Caco-2 (cell line): ENCODE results near the gene WDR48. TPM values are rescaled to one million over a fixed set of nuclear protein-coding genes. Genes with fewer than 3 reads are reported as not detected.

Experiments used
- BruUV-seq: library from RNA; stranded (reverse); fragments of 400-500 nt; replicated peaks from 2 replicates; lab custom pipeline; 2021; lab: Mats Ljungman, UMichigan
- CTCF ChIA-PET: fragments of 300-600 bp; sonication (Branson Sonifier 250); formaldehyde crosslinking; loops from one replicate; lab custom pipeline; 2022; ENCODE audit warnings: antibody characterized with exemption; lab: Charles Lee
- POLR2A ChIA-PET: fragments of 300-600 bp; sonication (Branson Sonifier 250); formaldehyde crosslinking; loops from one replicate; lab custom pipeline; 2022; ENCODE audit warnings: antibody characterized with exemption; lab: Charles Lee
- DNase-seq, 2 experiments: peaks; one replicate each; pipeline versions ENCODE4 v3.0.0 to v3.0.0-alpha.2; 2020 to 2022
- H3K27me3 ChIP-seq: replicated peaks from 2 replicates; pipeline ENCODE4 v1.6.0; 2011; ENCODE audit warnings: low read length; ENCODE audit not compliant: control insufficient read depth, insufficient read depth
- H3K36me3 ChIP-seq: 2 replicates; pipeline ENCODE4 v1.5.1; 2011; ENCODE audit warnings: low read length; ENCODE audit not compliant: control insufficient read depth, insufficient read depth
- H3K4me1 ChIP-seq: fragments of 250-450 bp; sonication (Bioruptor Pico); 2 replicates; pipeline ENCODE4 v1.5.1; 2020; ENCODE audit warnings: mild to moderate bottlenecking
- H3K4me3 ChIP-seq: 2 replicates; pipeline ENCODE4 v1.5.1; 2011; ENCODE audit warnings: low read depth, mild to moderate bottlenecking, control low read depth, low read length
- H3K9me3 ChIP-seq: fragments of 250-450 bp; sonication (Bioruptor Pico); 2 replicates; pipeline ENCODE4 v1.5.1; 2020; ENCODE audit warnings: mild to moderate bottlenecking, moderate library complexity
- H3K27ac Mint-ChIP-seq: one replicate; pipeline ENCODE4 v1.8.0; 2022; ENCODE audit warnings: mixed read lengths; ENCODE audit not compliant: unreplicated experiment
- H3K27me3 Mint-ChIP-seq: one replicate; pipeline ENCODE4 v1.8.0; 2022; ENCODE audit warnings: mixed read lengths; ENCODE audit not compliant: insufficient read depth, unreplicated experiment
- H3K36me3 Mint-ChIP-seq: one replicate; pipeline ENCODE4 v1.8.0; 2022; ENCODE audit warnings: mild to moderate bottlenecking, mixed read lengths; ENCODE audit not compliant: insufficient read depth, unreplicated experiment
- H3K4me1 Mint-ChIP-seq: one replicate; pipeline ENCODE4 v1.8.0; 2022; ENCODE audit warnings: low read depth, mixed read lengths; ENCODE audit not compliant: unreplicated experiment
- H3K4me3 Mint-ChIP-seq: one replicate; pipeline ENCODE4 v1.8.0; 2022; ENCODE audit warnings: mild to moderate bottlenecking, moderate library complexity, mixed read lengths; ENCODE audit not compliant: unreplicated experiment
- H3K9me3 Mint-ChIP-seq: one replicate; pipeline ENCODE4 v1.8.0; 2022; ENCODE audit warnings: mixed read lengths; ENCODE audit not compliant: unreplicated experiment
- intact Hi-C: fragments of 100-400 bp; cut with micrococcal nuclease; formaldehyde crosslinking; loops from one replicate; pipeline ENCODE4 v1.10.0; 2022; ENCODE audit not compliant: unreplicated experiment
- total RNA-seq: library from RNA; stranded (reverse); gene quantifications from 2 replicates; pipeline ENCODE4 v1.2.3, GENCODE V29; 2022
- TF ChIP-seq, protein P1 (sequence below), 2 experiments: fragments of 200-600 bp in 1 of 2; IDR thresholded peaks; 1 replicate in 1 of 2; 2 replicates in 1 of 2; pipeline versions ENCODE4 v1.5.1 to v1.8.0; 2011 to 2022; ENCODE audit warnings: antibody characterized with exemption in 1 of 2, control low read depth in 1 of 2, inconsistent platforms in 1 of 2, low read depth in 1 of 2, low read length in 1 of 2, mild to moderate bottlenecking in 1 of 2, moderate library complexity in 1 of 2; ENCODE audit not compliant: insufficient read depth in 1 of 2, severe bottlenecking in 1 of 2, unreplicated experiment in 1 of 2

WDR48 gene
- total RNA-seq, 1 experiment from 2014 or later: 27.6 TPM

DNA sequence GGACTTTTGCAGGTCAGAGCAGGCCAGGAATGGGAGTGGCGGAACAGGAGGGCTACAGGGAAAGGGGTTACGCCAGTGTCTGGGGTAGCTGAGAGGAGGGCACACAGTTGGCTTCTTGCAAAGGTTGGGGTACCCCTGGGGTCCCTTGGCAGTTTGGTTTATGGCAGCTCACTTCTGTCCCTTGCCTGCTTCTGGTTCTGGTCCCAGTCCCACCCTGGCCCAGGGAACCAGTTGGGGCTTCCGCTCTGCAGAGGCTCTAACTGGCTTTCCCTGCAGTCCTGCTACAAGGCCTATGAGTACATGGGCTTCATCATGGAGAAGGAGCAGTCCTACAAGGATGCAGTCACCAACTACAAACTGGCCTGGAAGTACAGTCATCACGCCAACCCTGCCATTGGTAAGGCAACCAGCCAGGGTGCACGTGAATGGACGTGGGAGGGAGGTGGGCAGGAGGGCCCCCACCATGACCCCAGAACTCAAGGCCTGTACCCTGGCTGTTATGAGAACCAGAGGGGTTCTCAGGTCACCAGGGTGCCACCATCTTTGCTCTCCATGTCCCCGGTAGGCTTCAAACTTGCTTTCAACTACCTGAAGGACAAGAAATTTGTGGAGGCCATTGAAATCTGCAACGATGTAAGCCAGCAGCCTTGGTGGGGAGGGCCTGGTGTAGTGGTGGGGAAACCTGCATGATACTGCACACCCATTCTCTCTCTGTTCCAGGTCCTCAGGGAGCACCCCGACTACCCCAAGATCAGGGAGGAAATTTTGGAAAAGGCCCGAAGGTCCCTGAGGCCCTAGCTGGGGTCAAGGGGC, 86.4 kb downstream of the WDR48 start:
- no peaks in the 10 kb centered on the region for H3K9me3 ChIP-seq
- Mint-ChIP-seq H3K27ac (no peak overlapping the region), H3K36me3 (peaks cover 24% of the 10 kb centered on the region), H3K27me3 (no peaks in the 10 kb centered on the region), H3K4me3 (no peak overlapping the region), H3K9me3 (no peaks in the 10 kb centered on the region), H3K4me1 (peaks cover 15% of the 10 kb centered on the region)
- TF ChIP-seq, protein P1, sequence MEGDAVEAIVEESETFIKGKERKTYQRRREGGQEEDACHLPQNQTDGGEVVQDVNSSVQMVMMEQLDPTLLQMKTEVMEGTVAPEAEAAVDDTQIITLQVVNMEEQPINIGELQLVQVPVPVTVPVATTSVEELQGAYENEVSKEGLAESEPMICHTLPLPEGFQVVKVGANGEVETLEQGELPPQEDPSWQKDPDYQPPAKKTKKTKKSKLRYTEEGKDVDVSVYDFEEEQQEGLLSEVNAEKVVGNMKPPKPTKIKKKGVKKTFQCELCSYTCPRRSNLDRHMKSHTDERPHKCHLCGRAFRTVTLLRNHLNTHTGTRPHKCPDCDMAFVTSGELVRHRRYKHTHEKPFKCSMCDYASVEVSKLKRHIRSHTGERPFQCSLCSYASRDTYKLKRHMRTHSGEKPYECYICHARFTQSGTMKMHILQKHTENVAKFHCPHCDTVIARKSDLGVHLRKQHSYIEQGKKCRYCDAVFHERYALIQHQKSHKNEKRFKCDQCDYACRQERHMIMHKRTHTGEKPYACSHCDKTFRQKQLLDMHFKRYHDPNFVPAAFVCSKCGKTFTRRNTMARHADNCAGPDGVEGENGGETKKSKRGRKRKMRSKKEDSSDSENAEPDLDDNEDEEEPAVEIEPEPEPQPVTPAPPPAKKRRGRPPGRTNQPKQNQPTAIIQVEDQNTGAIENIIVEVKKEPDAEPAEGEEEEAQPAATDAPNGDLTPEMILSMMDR (IDR thresholded peaks at IDR 0.05; ENCODE audit: insufficient read depth in 1 of 2, low read depth in 1 of 2, low read length in 1 of 2, severe bottlenecking in 1 of 2, unreplicated experiment in 1 of 2): no peak
- no peaks in the 10 kb centered on the region for H3K27me3 ChIP-seq
- H3K4me3 ChIP-seq: no peak overlapping the region
- intact Hi-C loops: no loop called here
- H3K4me1 ChIP-seq: peaks cover 11% of the 10 kb centered on the region
- ChIA-PET POLR2A (no interaction called here), CTCF (interaction anchor here (0.7 kb wide), 1 partner anchor 28 kb away, joined by 3 read pairs; no protein-coding TSS in a partner anchor)
- DNase-seq: no peak
- BruUV-seq: no TSS peak
- peaks cover 2% of the 10 kb centered on the region for H3K36me3 ChIP-seq

DNA sequence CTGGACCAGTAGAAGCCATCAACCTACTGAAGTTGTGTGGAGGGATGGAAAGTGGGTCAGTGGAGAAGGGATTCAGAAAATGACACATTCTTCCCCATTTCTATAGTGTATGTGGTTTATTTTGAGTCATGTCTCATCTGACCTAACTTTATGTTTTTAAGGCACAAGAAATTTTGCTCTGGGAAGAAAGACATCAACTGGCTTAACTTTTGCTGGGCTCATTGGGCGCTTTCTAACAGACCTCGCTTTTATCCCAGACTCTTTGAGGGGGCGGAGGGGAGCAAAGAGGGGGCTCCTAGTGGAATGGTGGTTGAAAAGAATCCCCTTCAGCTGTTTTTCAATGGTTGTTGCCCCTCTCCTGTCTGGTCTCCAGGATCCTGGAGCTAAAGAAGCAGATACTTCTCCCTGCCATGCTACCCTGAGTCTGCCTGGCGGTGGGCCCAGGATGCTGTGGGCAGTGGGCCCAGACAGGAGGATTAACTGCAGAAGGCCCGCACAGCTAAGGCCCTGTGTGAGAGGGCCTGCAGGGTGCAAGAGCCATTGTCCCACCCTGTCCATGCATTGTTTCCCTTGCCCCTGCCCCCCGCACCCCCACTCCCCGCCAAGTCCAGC, 87.1 kb downstream of the WDR48 start:
- DNase-seq: no peak
- H3K27ac Mint-ChIP-seq: no peak overlapping the region
- TF ChIP-seq, protein P1 (IDR thresholded peaks at IDR 0.05; ENCODE audit: insufficient read depth in 1 of 2, low read depth in 1 of 2, low read length in 1 of 2, severe bottlenecking in 1 of 2, unreplicated experiment in 1 of 2): no peak
- peaks cover 15% of the 10 kb centered on the region for H3K4me1 Mint-ChIP-seq
- BruUV-seq: no TSS peak
- no peaks in the 10 kb centered on the region for H3K27me3 Mint-ChIP-seq
- peaks cover 2% of the 10 kb centered on the region for H3K36me3 ChIP-seq
- no peaks in the 10 kb centered on the region for H3K9me3 ChIP-seq
- H3K4me3 ChIP-seq: no peak overlapping the region
- H3K4me1 ChIP-seq: peaks cover 11% of the 10 kb centered on the region
- intact Hi-C loops: no loop called here
- H3K36me3 Mint-ChIP-seq: peaks cover 32% of the 10 kb centered on the region
- H3K4me3 Mint-ChIP-seq: no peak overlapping the region
- H3K27me3 ChIP-seq: no peaks in the 10 kb centered on the region
- ChIA-PET CTCF (no interaction called here), POLR2A (no interaction called here)
- no peaks in the 10 kb centered on the region for H3K9me3 Mint-ChIP-seq

DNA sequence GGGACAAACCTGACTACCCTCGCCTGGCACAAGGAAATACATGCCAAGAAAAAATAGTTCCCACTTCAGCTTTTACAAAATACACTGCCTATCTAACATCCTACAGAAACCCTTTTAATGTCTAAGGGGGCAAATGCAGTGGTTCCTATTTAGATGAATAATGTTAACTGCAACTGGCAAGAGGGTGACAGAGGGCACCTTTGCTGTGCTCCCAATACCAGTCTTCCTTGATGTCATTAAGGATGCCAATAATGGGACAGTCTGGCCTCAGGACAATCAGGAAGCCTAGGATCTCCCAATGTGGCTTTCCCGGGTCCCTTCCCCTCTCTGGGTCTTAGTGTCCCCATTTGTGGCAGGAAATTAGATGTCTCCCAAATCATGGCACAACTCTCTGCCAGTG, 87.6 kb downstream of the WDR48 start:
- no peak overlapping the region for H3K27ac Mint-ChIP-seq
- ChIA-PET POLR2A (no interaction called here), CTCF (no interaction called here)
- Histone ChIP-seq H3K4me1 (peaks cover 11% of the 10 kb centered on the region), H3K4me3 (no peak overlapping the region), H3K27me3 (no peaks in the 10 kb centered on the region), H3K36me3 (peaks cover 2% of the 10 kb centered on the region), H3K9me3 (no peaks in the 10 kb centered on the region)
- peaks cover 15% of the 10 kb centered on the region for H3K4me1 Mint-ChIP-seq
- H3K36me3 Mint-ChIP-seq: peaks cover 37% of the 10 kb centered on the region
- no peak for DNase-seq
- TF ChIP-seq, protein P1 (IDR thresholded peaks at IDR 0.05; ENCODE audit: insufficient read depth in 1 of 2, low read depth in 1 of 2, low read length in 1 of 2, severe bottlenecking in 1 of 2, unreplicated experiment in 1 of 2): no peak
- no peaks in the 10 kb centered on the region for H3K27me3 Mint-ChIP-seq
- intact Hi-C loops: no loop called here
- H3K9me3 Mint-ChIP-seq: no peaks in the 10 kb centered on the region
- H3K4me3 Mint-ChIP-seq: no peak overlapping the region
- no TSS peak for BruUV-seq
